Astrocyte of the cerebellum (primary cell): ENCODE results near the gene CDC5L.

Source experiments
- DNase-seq: peaks from one replicate; pipeline ENCODE4 v3.0.0-alpha.2; 2011; ENCODE audit warnings: low read depth
- H3K4me3 ChIP-seq: 2 replicates; pipeline ENCODE4 v1.5.1; 2011; ENCODE audit warnings: mild to moderate bottlenecking, low read depth, low read length, moderate library complexity
- in situ Hi-C: cut with HindIII; loops from 2 replicates; pipeline ENCODE4 v1.10.0; 2017; ENCODE audit warnings: low sequenced_read_pairs
- TF ChIP-seq, protein P1 (sequence below): IDR thresholded peaks from 2 replicates; pipeline ENCODE4 v1.5.1; 2012; ENCODE audit warnings: low read length, low read depth, moderate library complexity, mild to moderate bottlenecking; ENCODE audit errors: missing control alignments

The CDC5L gene

GRCh38 chr6:44463728-44464450 lies 76.4 kb downstream of the CDC5L start:
- H3K4me3 ChIP-seq, result no peak overlapping the region
- DNase-seq, result no peak
- in situ Hi-C loops, result no loop called here
- TF ChIP-seq, protein P1, sequence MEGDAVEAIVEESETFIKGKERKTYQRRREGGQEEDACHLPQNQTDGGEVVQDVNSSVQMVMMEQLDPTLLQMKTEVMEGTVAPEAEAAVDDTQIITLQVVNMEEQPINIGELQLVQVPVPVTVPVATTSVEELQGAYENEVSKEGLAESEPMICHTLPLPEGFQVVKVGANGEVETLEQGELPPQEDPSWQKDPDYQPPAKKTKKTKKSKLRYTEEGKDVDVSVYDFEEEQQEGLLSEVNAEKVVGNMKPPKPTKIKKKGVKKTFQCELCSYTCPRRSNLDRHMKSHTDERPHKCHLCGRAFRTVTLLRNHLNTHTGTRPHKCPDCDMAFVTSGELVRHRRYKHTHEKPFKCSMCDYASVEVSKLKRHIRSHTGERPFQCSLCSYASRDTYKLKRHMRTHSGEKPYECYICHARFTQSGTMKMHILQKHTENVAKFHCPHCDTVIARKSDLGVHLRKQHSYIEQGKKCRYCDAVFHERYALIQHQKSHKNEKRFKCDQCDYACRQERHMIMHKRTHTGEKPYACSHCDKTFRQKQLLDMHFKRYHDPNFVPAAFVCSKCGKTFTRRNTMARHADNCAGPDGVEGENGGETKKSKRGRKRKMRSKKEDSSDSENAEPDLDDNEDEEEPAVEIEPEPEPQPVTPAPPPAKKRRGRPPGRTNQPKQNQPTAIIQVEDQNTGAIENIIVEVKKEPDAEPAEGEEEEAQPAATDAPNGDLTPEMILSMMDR, result no peak

GRCh38 chr6:44464527-44465310 lies 77.2 kb downstream of the CDC5L start:
- no peak for DNase-seq
- in situ Hi-C loops, result no loop called here
- TF ChIP-seq, protein P1, result no peak

DNA sequence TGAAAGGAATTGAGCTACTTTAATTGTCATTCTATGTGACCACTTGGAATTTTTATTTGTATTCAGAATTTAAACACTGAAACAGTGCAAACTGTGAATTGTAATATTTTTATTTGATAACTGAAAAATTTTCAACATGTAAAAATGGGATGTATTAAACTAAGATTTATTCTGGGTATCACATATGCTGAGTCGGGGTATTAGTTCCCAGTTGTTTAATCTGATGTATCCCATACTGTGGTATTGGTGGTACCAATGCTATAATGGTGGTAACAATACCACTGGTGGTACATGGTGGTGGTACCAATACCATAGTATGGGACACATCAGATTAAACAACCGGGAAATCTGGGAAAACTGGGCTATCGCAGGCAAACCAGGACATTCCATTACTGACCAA lies 79.4 kb downstream of the CDC5L start:
- H3K4me3 ChIP-seq, result no peak overlapping the region
- TF ChIP-seq, protein P1, result no peak
- in situ Hi-C loops, result no loop called here
- DNase-seq, result no peak

More at GRCh38 chr6:44464527-44465310, 77.2 kb downstream of the CDC5L start:
- no peak overlapping the region for H3K4me3 ChIP-seq

- TF ChIP-seq, protein P1, result no peak
- H3K4me3 ChIP-seq, result no peak overlapping the region
- in situ Hi-C loops, result no loop called here
- DNase-seq, result no peak
Measured at GRCh38 chr6:44468835-44469234, 81.3 kb downstream of the CDC5L start.

- no peak for DNase-seq
- TF ChIP-seq, protein P1, result no peak
- in situ Hi-C loops, result no loop called here
- H3K4me3 ChIP-seq, result no peak overlapping the region
Measured at GRCh38 chr6:44470115-44470464, 82.6 kb downstream of the CDC5L start.

GRCh38 chr6:44470746-44471145 lies 83.2 kb downstream of the CDC5L start:
- TF ChIP-seq, protein P1, result no peak
- H3K4me3 ChIP-seq, result no peak overlapping the region
- in situ Hi-C loops, result no loop called here
- DNase-seq, result no peak
